H54 (cell line): ENCODE measurements around the gene CDC34.
"Not testable (repeated sequence)": the region's sequence is repeated elsewhere in the genome, so short reads cannot be mapped to it uniquely, and the experiment has no call there.

Source experiments
- DNase-seq: peaks from one replicate; pipeline ENCODE4 v3.0.0; 2011; ENCODE audit warnings: low spot score, mixed read lengths; ENCODE audit not compliant: insufficient read length
- FAIRE-seq: peaks from 3 replicates; lab custom pipeline; 2011; peaks lifted over from hg19 to GRCh38; lab: Jason Lieb, UNC
- POLR2A ChIP-seq: IDR thresholded peaks from 2 replicates; pipeline ENCODE4 v1.6.1; 2011; ENCODE audit warnings: low read depth, mild to moderate bottlenecking, low read length

The CDC34 gene

GRCh38 chr19:581399-582111 lies 50.0 kb downstream of the CDC34 start:
- no peak for TF ChIP-seq POLR2A
- DNase-seq: no peak
- FAIRE-seq: no peak

DNA sequence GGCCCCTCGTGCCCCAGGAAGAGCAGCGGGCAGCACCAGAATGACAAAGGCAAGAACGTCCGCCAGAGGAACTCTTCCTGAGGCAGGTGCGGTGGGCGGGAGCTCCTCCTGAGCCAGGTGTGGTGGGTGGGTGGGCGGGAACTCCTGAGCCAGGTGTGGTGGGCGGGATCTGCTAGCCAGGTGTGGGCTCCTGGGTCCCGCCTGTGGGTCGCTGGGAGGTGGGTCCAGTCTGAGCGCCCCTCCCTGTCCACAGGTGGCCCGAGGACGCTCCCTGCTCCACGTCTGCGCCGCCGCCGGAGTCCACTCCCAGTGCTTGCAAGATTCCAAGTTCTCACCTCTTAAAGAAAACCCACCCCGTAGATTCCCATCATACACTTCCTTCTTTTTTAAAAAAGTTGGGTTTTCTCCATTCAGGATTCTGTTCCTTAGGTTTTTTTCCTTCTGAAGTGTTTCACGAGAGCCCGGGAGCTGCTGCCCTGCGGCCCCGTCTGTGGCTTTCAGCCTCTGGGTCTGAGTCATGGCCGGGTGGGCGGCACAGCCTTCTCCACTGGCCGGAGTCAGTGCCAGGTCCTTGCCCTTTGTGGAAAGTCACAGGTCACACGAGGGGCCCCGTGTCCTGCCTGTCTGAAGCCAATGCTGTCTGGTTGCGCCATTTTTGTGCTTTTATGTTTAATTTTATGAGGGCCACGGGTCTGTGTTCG lies 51.1 kb downstream of the CDC34 start:
- FAIRE-seq (no peak), DNase-seq (no peak)
- no peak for TF ChIP-seq POLR2A

DNA sequence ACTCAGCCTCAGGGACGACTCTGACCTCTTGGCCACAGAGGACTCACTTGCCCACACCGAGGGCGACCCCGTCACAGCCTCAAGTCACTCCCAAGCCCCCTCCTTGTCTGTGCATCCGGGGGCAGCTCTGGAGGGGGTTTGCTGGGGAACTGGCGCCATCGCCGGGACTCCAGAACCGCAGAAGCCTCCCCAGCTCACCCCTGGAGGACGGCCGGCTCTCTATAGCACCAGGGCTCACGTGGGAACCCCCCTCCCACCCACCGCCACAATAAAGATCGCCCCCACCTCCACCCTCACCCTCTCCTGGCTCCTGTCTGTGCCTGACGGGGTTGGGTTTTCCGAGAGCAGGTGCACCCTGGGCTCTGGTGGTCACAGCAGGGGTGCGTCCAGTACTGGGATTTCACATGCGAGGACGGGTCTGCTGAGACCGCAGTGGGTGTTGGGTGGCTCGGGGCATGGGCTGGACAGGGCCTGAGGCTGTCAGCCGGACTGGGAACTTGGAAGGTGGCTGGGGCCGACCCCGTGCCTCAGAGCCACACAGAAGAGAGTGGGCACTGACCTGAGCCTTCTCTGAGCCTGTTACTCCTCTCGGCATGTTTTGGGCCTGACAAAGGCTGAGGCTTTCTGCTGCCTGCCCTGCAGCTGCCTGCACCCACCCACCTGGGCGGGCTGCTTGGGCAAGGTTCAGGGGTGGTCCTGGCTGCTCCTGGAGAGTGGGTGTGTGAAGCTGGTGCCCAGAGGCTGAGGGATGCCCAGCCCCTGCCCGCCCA lies 51.8 kb downstream of the CDC34 start:
- DNase-seq (no peak), FAIRE-seq (no peak)
- no peak for TF ChIP-seq POLR2A

GRCh38 chr19:583968-584239 lies 52.3 kb downstream of the CDC34 start:
- TF ChIP-seq POLR2A: no peak
- FAIRE-seq (no peak), DNase-seq (no peak)

GRCh38 chr19:584240-585001 lies 52.9 kb downstream of the CDC34 start:
- DNase-seq (no peak), FAIRE-seq (no peak)
- TF ChIP-seq POLR2A: no peak

GRCh38 chr19:585146-585545 lies 53.6 kb downstream of the CDC34 start:
- DNase-seq, FAIRE-seq: not testable (repeated sequence)

DNA sequence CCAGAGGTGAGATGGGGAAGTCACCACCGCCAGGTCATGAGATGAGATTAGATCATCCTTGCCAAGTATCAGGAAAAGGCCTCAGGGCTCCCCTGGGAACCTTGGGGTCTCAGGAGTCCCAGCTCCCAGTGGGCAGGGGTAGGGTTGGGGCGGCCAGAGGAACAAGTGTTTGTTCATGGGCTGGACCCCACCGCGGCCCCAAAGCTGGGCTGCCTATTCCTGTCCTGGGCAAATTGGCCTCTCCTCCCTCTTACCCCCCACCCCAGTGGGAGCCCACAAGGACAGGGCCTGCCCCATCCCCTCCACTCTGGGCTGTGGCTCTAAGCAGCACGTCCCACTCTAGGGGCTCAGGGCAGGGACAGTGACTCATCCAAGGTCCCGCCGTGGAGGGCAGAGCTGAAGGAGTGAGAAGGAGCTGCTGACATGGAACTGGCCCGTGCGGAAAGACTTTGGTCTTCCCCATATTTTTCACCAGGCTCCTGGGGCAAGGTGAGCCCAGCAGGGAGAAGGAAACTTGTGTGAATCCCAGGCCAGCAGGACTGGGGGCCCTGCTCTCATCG lies 54.1 kb downstream of the CDC34 start:
- no peak for TF ChIP-seq POLR2A
- FAIRE-seq (no peak), DNase-seq (no peak)

DNA sequence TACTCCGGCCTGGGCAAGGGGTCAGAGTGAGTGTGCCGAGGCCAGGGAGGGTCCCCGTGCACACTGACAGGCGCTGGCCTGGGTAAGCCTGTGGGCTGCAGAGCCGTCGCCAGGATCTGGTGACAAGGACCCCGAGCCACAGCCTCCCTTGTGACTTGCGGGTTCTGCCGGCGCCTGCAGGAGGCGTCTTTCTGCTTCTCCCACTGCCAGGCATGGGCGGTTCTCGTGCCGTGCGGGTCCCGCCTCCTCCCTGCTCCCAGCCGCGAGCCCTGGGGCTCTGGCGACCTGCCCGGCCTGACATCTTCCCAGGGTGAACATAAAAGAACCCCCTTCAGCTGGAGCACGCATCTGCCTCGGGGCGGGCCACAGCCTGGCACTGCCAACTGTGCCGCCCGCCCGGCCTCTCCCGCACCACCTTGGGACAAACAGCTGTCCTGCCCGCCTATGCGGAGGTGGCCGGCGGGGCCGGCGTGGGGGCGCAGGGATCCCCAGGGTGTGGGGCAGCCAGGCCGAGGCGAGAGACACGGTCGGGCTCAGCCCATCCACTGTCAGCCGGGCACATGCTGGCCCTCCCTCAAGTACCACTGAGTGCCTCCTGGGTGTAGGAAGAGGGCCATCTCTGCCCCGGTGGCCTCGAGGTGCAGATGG lies 56.7 kb downstream of the CDC34 start:
- FAIRE-seq: no peak
- DNase-seq: peak; percentile 91
- TF ChIP-seq POLR2A: no peak

DNA sequence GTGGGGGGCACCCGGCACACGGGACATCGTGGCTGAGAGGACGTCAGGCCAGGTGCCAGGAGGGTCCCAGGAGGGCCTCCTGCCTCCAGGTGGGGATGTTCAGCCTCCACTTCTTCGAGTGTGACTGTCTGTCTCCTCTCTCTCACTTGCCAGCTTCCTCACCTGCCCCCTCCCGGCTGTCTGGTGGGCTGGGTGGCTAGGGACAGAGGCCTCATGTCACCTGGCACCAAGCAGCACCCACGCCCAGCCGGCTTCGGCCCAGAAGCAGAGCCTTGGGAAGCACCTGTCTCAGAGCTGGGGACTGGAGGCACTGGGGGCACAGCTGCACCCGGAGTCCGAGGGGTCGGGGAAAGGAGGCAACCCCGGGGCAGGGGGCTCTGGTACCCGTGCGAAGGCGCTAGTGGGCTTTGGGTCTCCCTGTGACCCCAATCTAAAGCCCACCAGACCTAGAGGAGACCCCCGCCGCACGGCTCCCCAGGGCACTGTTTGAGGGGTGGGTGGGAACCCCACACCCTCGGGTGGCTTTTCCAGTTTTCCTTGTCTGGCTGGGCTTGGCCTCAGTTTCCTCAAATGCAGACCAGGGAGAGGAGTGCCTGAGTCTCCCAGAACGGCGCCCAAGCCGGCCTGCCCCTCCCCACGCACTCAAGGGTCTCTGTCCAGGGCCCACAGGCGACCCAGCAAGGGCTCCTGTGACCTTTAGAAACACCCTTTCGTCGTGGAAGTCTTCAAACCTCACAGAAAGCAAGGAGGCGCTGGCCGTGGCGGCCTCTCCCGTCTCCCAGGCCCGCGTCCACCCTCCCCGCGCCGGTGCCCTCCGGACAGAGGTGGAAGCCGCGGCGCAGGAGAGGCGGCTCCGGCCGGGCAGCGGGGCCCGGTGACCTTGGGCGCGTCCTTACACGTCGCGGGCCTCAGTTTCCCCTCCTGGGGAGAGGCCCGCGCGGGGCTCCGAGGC lies 57.5 kb downstream of the CDC34 start:
- no peak for DNase-seq
- TF ChIP-seq POLR2A: no peak
- no peak for FAIRE-seq

DNA sequence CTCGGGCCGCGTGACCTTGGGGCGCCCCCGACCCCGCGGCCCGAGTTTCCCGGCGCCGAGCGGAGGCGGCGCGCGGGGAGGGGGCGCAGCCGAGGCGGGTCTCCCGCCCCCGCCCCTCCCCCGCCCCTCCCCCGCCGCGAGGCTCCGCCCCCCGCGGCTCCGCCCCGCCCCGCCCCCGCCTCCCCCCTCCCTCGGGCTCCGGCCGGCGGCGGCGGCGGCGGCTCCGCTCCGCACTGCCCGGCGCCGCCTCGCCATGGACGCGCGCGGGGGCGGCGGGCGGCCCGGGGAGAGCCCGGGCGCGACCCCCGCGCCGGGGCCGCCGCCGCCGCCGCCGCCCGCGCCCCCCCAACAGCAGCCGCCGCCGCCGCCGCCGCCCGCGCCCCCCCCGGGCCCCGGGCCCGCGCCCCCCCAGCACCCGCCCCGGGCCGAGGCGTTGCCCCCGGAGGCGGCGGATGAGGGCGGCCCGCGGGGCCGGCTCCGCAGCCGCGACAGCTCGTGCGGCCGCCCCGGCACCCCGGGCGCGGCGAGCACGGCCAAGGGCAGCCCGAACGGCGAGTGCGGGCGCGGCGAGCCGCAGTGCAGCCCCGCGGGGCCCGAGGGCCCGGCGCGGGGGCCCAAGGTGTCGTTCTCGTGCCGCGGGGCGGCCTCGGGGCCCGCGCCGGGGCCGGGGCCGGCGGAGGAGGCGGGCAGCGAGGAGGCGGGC lies 58.3 kb downstream of the CDC34 start, which contains the start of gene HCN2:
Gene HCN2 (plus strand): TSS at position 189 of the 703 bp plus-strand sequence. CDS start 65 bp downstream, at position 254.
- DNase-seq (no peak), FAIRE-seq (no peak)
- no peak for TF ChIP-seq POLR2A

DNA sequence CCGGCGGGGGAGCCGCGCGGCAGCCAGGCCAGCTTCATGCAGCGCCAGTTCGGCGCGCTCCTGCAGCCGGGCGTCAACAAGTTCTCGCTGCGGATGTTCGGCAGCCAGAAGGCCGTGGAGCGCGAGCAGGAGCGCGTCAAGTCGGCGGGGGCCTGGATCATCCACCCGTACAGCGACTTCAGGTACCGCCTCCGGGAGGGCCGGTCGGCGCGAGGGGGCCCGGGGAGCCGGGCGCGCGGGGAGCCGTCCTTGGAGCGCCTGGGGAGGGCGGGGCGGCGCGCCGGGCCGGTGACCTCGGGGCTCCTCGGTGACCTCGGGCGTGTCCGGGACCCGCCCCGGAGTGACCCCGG lies 58.8 kb downstream of the CDC34 start:
- DNase-seq: no peak
- TF ChIP-seq POLR2A: no peak
- no peak for FAIRE-seq

DNA sequence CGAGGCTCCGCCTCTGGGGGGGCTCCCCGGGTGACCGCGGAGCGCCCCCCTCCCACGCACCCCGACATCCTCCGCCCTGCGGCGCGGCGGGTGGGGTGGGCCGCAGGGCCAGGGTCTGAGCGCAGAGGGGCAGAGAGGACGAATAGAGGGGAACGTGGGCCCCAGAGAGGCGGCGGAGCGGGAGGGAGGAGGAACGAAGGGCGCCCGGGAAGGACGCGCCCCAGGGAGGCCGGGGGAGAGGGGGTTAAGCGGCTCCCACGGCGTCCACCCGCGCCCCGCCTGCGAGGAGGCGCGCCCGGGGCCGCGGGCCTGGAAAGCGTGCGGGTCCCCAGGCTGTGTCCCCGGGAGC lies 59.2 kb downstream of the CDC34 start:
- FAIRE-seq: no peak
- TF ChIP-seq POLR2A: no peak

More for the DNA sequence above, 59.2 kb downstream of the CDC34 start:
- DNase-seq: no peak
